HepG2 (cell line): Measurements from ENCODE around the gene MGAT5. TPM values are rescaled to one million over a fixed set of nuclear protein-coding genes. Genes with fewer than 3 reads are reported as not detected.

Source experiments
- ATAC-seq: fragments of 200-7000 bp; cut with Tn5 transposase; 3 replicates; pipeline ENCODE4 v1.9.1; 2020; ENCODE audit warnings: mild to moderate bottlenecking, moderate library complexity
- BruUV-seq: library from RNA; stranded (reverse); fragments of 400-500 nt; replicated peaks from 2 replicates; lab custom pipeline; 2021; lab: Mats Ljungman, UMichigan
- CTCF ChIA-PET: fragments of 300-600 bp; formaldehyde crosslinking; extraction: SDS; loops from one replicate; lab custom pipeline; 2021; ENCODE audit warnings: low total read pairs, inconsistent platforms, low intra/inter-chr PET ratio; lab: Yijun Ruan, JAX
- POLR2A ChIA-PET: fragments of 350-600 bp; sonication (Branson Sonifier 250); formaldehyde crosslinking; loops from one replicate; lab custom pipeline; 2020; ENCODE audit warnings: antibody characterized with exemption, inconsistent platforms; lab: Yijun Ruan, JAX
- DNase-seq: peaks from one replicate; pipeline ENCODE4 v3.0.0-alpha.2; 2015; ENCODE audit warnings: low spot score
- FAIRE-seq: peaks from 3 replicates; lab custom pipeline; 2011; peaks lifted over from hg19 to GRCh38; lab: Jason Lieb, UNC
- H2AFZ ChIP-seq: one replicate; pipeline ENCODE4 v1.6.1; 2011; ENCODE audit warnings: low read length, inconsistent platforms
- H3K27ac ChIP-seq: fragments of 300-600 bp; 3 replicates; pipeline ENCODE4 v1.8.0; 2011; ENCODE audit warnings: mixed run types, mild to moderate bottlenecking, mixed read lengths, low read length, inconsistent platforms; ENCODE audit not compliant: insufficient read depth; ENCODE audit errors: extremely low read length
- H3K27me3 ChIP-seq, 2 experiments: fragments of 200-600 bp in 1 of 2; 2 replicates in 1 of 2; 3 replicates in 1 of 2; pipeline versions ENCODE4 v1.6.0 to v1.8.0; 2011; ENCODE audit warnings: low read length in 2 of 2, mild to moderate bottlenecking in 2 of 2, moderate library complexity in 2 of 2, inconsistent platforms in 1 of 2; ENCODE audit not compliant: insufficient read depth in 2 of 2, control insufficient read depth in 1 of 2
- H3K36me3 ChIP-seq, 2 experiments: fragments of 200-600 bp in 1 of 2; replicated peaks in 1 of 2; 2 replicates in 1 of 2; 3 replicates in 1 of 2; pipeline versions ENCODE4 v1.5.1 to v1.8.0; 2011; ENCODE audit warnings: low read length in 2 of 2, inconsistent platforms in 1 of 2; ENCODE audit not compliant: insufficient read depth in 2 of 2, control insufficient read depth in 1 of 2
- H3K4me1 ChIP-seq: 2 replicates; pipeline ENCODE4 v1.5.1; 2012; ENCODE audit warnings: low read length, inconsistent platforms; ENCODE audit not compliant: insufficient read depth
- H3K4me2 ChIP-seq: 2 replicates; pipeline ENCODE4 v1.6.0; 2011; ENCODE audit warnings: low read depth, low read length, inconsistent platforms
- H3K4me3 ChIP-seq, 3 experiments: fragments of 200-600 bp in 1 of 3; sonication (generic), shearing (Covaris generic) in 1 of 3; replicated peaks in 1 of 3; 2 replicates each; pipeline ENCODE4 v1.5.1; 2011 to 2016; ENCODE audit warnings: low read length in 3 of 3, inconsistent platforms in 2 of 3, low read depth in 2 of 3, mild to moderate bottlenecking in 2 of 3, control low read depth in 1 of 3, mixed read lengths in 1 of 3; ENCODE audit not compliant: insufficient read depth in 1 of 3
- H3K79me2 ChIP-seq: one replicate; pipeline ENCODE4 v1.6.1; 2011; ENCODE audit warnings: low read length, inconsistent platforms; ENCODE audit not compliant: insufficient read depth
- H3K9ac ChIP-seq: 2 replicates; pipeline ENCODE4 v1.6.0; 2011; ENCODE audit warnings: mild to moderate bottlenecking, low read depth, low read length, inconsistent platforms; ENCODE audit not compliant: insufficient read depth
- H3K9me3 ChIP-seq: 2 replicates; pipeline ENCODE4 v1.5.1; 2012; ENCODE audit warnings: mild to moderate bottlenecking, low read length
- H4K20me1 ChIP-seq: 2 replicates; pipeline ENCODE4 v1.6.0; 2011; ENCODE audit warnings: inconsistent platforms, mild to moderate bottlenecking, low read length, moderate library complexity; ENCODE audit not compliant: insufficient read depth
- AGO2 ChIP-seq: fragments of 200-400 bp; formaldehyde crosslinking; optimal IDR thresholded peaks from 2 replicates; pipeline ENCODE3; 2017; ENCODE audit warnings: mild to moderate bottlenecking, low read depth, low read length, moderate library complexity
- KDM1A ChIP-seq: IDR thresholded peaks from 2 replicates; pipeline ENCODE4 v1.6.1; 2016; ENCODE audit warnings: missing compliant biosample characterization
- MEIS2 ChIP-seq: sonication (generic); formaldehyde crosslinking; IDR thresholded peaks from 2 replicates; pipeline ENCODE4 v1.9.0; 2021; ENCODE audit warnings: mild to moderate bottlenecking, missing genetic modification reagents
- RXRA ChIP-seq: sonication (generic); formaldehyde crosslinking; IDR thresholded peaks from 2 replicates; pipeline ENCODE4 v1.5.1; 2020; ENCODE audit warnings: missing genetic modification reagents
- SP5 ChIP-seq: IDR thresholded peaks from 2 replicates; pipeline ENCODE4 v1.6.1; 2016; ENCODE audit warnings: low read depth, borderline replicate concordance
- WGBS: methylation state at CpG from one replicate; pipeline ENCODE4 v1.1.6; 2017; ENCODE audit warnings: low lambda C conversion rate; 5-methylcytosine and 5-hydroxymethylcytosine counted together
- in situ Hi-C: cut with HindIII; loops from 2 replicates; pipeline ENCODE4 v1.10.0; 2017; ENCODE audit warnings: low pct_unique_long_range_greater_than_20kb; ENCODE audit not compliant: extremely low pct_ligation_motif_present
- intact Hi-C: fragments of 100-400 bp; cut with micrococcal nuclease; formaldehyde crosslinking; loops from one replicate; pipeline ENCODE4 v1.10.0; 2022; ENCODE audit not compliant: unreplicated experiment
- polyA plus RNA-seq, 8 experiments: library from polyadenylated mRNA; depleted of rRNA in 3 of 8; stranded (reverse) in 7 of 8; unstranded in 1 of 8; fragments of >200 nt; fragmentation: Illumina TruSeq in 4 of 8; extraction: Trizol in 4 of 8; gene quantifications; 2 replicates each; pipeline versions ENCODE4 v1.2.1 to v1.2.3, GENCODE V29; 2011 to 2016; ENCODE audit warnings: low read depth in 4 of 8, missing spikeins in 1 of 8, mixed read lengths in 1 of 8; ENCODE audit not compliant: insufficient read depth in 1 of 8
- total RNA-seq, 5 experiments: library from RNA; depleted of rRNA; stranded (reverse); fragments of >200 nt; fragmentation: Illumina TruSeq; extraction: Trizol; gene quantifications; 2 replicates each; pipeline ENCODE4 v1.2.3, GENCODE V29; 2016; ENCODE audit warnings: low read depth in 1 of 5

Gene MGAT5
- total and polyA plus RNA-seq, 2 of the 13 experiments (the other 11 are each of a cell fraction or from before 2014, with no cell fraction given) = 33.1 to 60.2 TPM

DNA sequence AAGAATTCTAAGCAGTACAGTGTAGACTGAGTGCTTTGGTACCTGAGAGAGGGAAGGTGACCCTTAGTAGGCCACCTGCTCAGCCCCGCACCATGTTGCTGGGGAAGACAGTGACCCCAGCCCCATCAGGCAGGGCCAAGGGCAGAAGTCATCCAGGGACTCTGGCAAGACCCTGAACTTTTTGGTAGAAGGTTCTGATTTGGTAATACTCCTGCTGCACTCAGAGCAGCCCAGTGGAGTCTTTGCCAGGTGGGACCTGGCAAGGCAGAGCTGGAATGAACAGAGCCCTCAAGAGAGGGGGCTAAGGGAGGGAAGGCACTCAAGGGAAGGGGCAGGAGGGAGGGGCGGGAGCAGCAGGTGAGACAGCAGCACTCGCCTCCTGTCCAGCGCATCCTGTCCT lies 191.2 kb downstream of the MGAT5 start:
- in situ Hi-C loops = no loop called here
- Histone ChIP-seq H2AFZ (no peak overlapping the region), H3K4me3 (no peak overlapping the region), H3K79me2 (peaks cover 17% of the 10 kb centered on the region), H3K9ac (no peak overlapping the region), H3K9me3 (no peaks in the 10 kb centered on the region), H3K27me3 (no peaks in the 10 kb centered on the region), H3K36me3 (peaks cover 70 to 95% of the 10 kb centered on the region in 2 experiments), H3K4me2 (no peak overlapping the region), H3K4me1 (peaks cover 27% of the 10 kb centered on the region), H3K27ac (no peak overlapping the region), H4K20me1 (peaks cover 6% of the 10 kb centered on the region; the same call in 1 of the 2 replicates)
- intact Hi-C loops = no loop called here
- no peak for ATAC-seq
- no TSS peak for BruUV-seq
- CTCF ChIA-PET = no interaction called here
- POLR2A ChIA-PET = interaction anchor here (1.0 kb wide), 1 partner anchor 13 kb away, joined by 4 read pairs; no protein-coding TSS in a partner anchor
- no peak for DNase-seq
- WGBS = 98% methylated on average over 4 of the region's 4 CpGs
- TF ChIP-seq MEIS2 (CRISPR knock-in tag) = no peak
- TF ChIP-seq RXRA = 0 out of 2 replicates have a peak, but pooled peaks have one; percentile 6
- TF ChIP-seq, all 625 proteins: peak for 1
- FAIRE-seq = no peak

DNA sequence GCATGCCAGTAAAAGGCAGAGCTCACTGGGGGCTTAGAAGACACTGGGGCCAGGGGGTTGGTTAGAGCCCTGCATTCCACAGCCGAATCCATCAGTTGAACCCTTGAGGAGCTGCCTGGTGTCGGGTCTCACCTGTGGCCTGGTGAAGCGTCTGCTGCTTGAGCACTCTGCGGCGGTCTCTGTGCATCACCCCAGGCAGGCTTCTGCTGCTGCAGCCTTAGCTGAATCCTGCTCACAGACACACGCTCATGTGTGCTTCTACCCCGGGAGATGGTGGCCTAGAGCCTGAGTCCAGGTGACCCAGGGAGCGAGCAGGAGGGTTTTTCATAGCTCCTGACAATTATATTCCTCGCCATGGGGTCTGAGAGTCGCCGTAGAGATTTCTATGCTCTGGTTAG lies 192.1 kb downstream of the MGAT5 start:
- H3K4me1 ChIP-seq = peaks cover 36% of the 10 kb centered on the region
- intact Hi-C loops = no loop called here
- CTCF ChIA-PET = no interaction called here
- no peaks in the 10 kb centered on the region for H3K9me3 ChIP-seq
- no peak overlapping the region for H3K4me2 ChIP-seq
- H3K9ac ChIP-seq = no peak overlapping the region
- TF ChIP-seq KDM1A (CRISPR knock-in tag) = no peak
- TF ChIP-seq SP5 (CRISPR knock-in tag) = no peak
- peak; percentile 30 for TF ChIP-seq AGO2
- no peak for ATAC-seq
- H3K4me3 ChIP-seq = no peak overlapping the region
- DNase-seq = no peak
- H4K20me1 ChIP-seq = peaks cover 6% of the 10 kb centered on the region; the same call in 1 of the 2 replicates
- no peak overlapping the region for H3K27ac ChIP-seq
- H3K36me3 ChIP-seq = peaks cover 69 to 95% of the 10 kb centered on the region in 2 experiments
- in situ Hi-C loops = no loop called here
- 98% methylated on average over 8 of the region's 11 CpGs for WGBS
- POLR2A ChIA-PET = interaction anchor here (1.0 kb wide), 1 partner anchor 14 kb away, joined by 4 read pairs; no protein-coding TSS in a partner anchor
- no TSS peak for BruUV-seq
- H3K79me2 ChIP-seq = peaks cover 16% of the 10 kb centered on the region
- no peaks in the 10 kb centered on the region for H3K27me3 ChIP-seq
- no peak for FAIRE-seq
- H2AFZ ChIP-seq = no peak overlapping the region
